Sigmoid colon (tissue), 7 donors: Measurements from ENCODE around the gene IGFBP2. TPM values are rescaled to one million over a fixed set of nuclear protein-coding genes. Genes with fewer than 3 reads are reported as not detected.
A peak's percentile ranks its signal among the peaks of the same experiment; 100 is the strongest.

ENCODE experiments used
- DNase-seq: peaks from one replicate; pipeline ENCODE4 v3.0.0-alpha.2; 2019
- H3K27ac ChIP-seq, 4 donors: fragments of 200-600 bp; sonication (generic); one replicate each; pipeline ENCODE4 v1.5.1; 2016 to 2019; ENCODE audit warnings: mild to moderate bottlenecking in 1 of 4
- H3K27me3 ChIP-seq, 3 donors: fragments of 200-600 bp; sonication (generic); one replicate each; pipeline ENCODE4 v1.5.1; 2019; ENCODE audit warnings: mild to moderate bottlenecking in 1 of 3
- H3K36me3 ChIP-seq, 4 donors: fragments of 200-600 bp; sonication (generic); one replicate each; pipeline ENCODE4 v1.5.1; 2016 to 2019
- H3K4me1 ChIP-seq, 4 donors: fragments of 200-600 bp; sonication (generic); one replicate each; pipeline ENCODE4 v1.5.1; 2017 to 2019
- H3K4me3 ChIP-seq, 4 donors: fragments of 200-600 bp; sonication (generic); one replicate each; pipeline ENCODE4 v1.5.1; 2017 to 2019; ENCODE audit warnings: mild to moderate bottlenecking in 2 of 4, moderate library complexity in 1 of 4
- H3K9me3 ChIP-seq, 4 donors: fragments of 200-600 bp in 3 of 4; sonication (generic) in 3 of 4; one replicate each; pipeline versions ENCODE4 v1.5.1 to v1.6.1; 2013 to 2019
- EP300 ChIP-seq, 4 donors: sonication (generic); formaldehyde crosslinking; IDR thresholded peaks; one replicate each; pipeline ENCODE4 v1.6.1; 2017; ENCODE audit warnings: antibody characterized with exemption in 4 of 4
- POLR2A ChIP-seq, 2 donors: fragments of 450-650 bp; IDR thresholded peaks; one replicate each; pipeline ENCODE4 v1.6.1; 2016; ENCODE audit warnings: antibody characterized with exemption in 2 of 2, mild to moderate bottlenecking in 2 of 2, moderate library complexity in 2 of 2
- POLR2AphosphoS5 ChIP-seq, 4 donors: sonication (generic); formaldehyde crosslinking; IDR thresholded peaks; one replicate each; pipeline ENCODE4 v1.6.1; 2017; ENCODE audit warnings: antibody characterized with exemption in 4 of 4
- WGBS, 2 donors: extraction: QIAGEN DNeasy Blood & Tissue Kit; methylation state at CpG; one replicate each; pipeline ENCODE4 v1.1.7; 2013; 5-methylcytosine and 5-hydroxymethylcytosine counted together
- intact Hi-C: fragments of 100-400 bp; cut with DNase I; formaldehyde crosslinking; loops from one replicate; pipeline ENCODE4 v1.15.1; 2023
- polyA plus RNA-seq, 3 donors: library from polyadenylated mRNA; stranded (reverse); fragments of 200-250 nt; gene quantifications; one replicate each; pipeline ENCODE4 v1.2.3, GENCODE V29; 2013
- total RNA-seq, 4 donors: library from RNA; depleted of rRNA; stranded (reverse); fragments of >200 nt; gene quantifications; one replicate each; pipeline ENCODE4 v1.1.0, GENCODE V29; 2016
- TF ChIP-seq, protein P1 (sequence below), 4 experiments: fragments of 450-650 bp in 3 of 4; fragments of 200-600 bp in 1 of 4; IDR thresholded peaks; one replicate each; pipeline ENCODE4 v1.5.1; 2016 to 2019; ENCODE audit warnings: antibody characterized with exemption in 4 of 4, mild to moderate bottlenecking in 3 of 4, moderate library complexity in 2 of 4
- donor health status: healthy with polysubstance abuse.
- donor health status: Bipolar disorder and iron deficiency.
- donor health status: healthy.

Gene IGFBP2
- total and polyA plus RNA-seq, 7 donors = 6.3 to 45.7 (median 30.8) TPM

GRCh38 chr2:216698895-216699294 lies 65.7 kb downstream of the IGFBP2 start:
- Histone ChIP-seq H3K9me3 (no peaks in the 10 kb centered on the region), H3K36me3 (no peaks in the 10 kb centered on the region), H3K27me3 (no peaks in the 10 kb centered on the region), H3K4me3 (no peak overlapping the region), H3K4me1 (peaks cover 0 to 75% (median 71%) of the 10 kb centered on the region in 4 donors), H3K27ac (peak overlapping the region; percentile 85 to 93 (median 92))
- DNase-seq = peak; percentile 63
- WGBS, 2 donors = 15 to 16% methylated on average over 5 of the region's 5 CpGs
- TF ChIP-seq EP300 (IDR thresholded peaks at IDR 0.05) (no peak), POLR2A (IDR thresholded peaks at IDR 0.05) (no peak), POLR2AphosphoS5 (IDR thresholded peaks at IDR 0.05) (peak in 3 of 4 donors; percentile 11 to 52 (median 18))
- TF ChIP-seq, protein P1, sequence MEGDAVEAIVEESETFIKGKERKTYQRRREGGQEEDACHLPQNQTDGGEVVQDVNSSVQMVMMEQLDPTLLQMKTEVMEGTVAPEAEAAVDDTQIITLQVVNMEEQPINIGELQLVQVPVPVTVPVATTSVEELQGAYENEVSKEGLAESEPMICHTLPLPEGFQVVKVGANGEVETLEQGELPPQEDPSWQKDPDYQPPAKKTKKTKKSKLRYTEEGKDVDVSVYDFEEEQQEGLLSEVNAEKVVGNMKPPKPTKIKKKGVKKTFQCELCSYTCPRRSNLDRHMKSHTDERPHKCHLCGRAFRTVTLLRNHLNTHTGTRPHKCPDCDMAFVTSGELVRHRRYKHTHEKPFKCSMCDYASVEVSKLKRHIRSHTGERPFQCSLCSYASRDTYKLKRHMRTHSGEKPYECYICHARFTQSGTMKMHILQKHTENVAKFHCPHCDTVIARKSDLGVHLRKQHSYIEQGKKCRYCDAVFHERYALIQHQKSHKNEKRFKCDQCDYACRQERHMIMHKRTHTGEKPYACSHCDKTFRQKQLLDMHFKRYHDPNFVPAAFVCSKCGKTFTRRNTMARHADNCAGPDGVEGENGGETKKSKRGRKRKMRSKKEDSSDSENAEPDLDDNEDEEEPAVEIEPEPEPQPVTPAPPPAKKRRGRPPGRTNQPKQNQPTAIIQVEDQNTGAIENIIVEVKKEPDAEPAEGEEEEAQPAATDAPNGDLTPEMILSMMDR (IDR thresholded peaks at IDR 0.05) = peak; percentile 46 to 63 (median 53)
- intact Hi-C loops = loop anchor here (2.0 to 10.0 kb wide), 6 partner anchors 128 to 1058 kb away; no protein-coding TSS in a partner anchor

GRCh38 chr2:216700088-216700567 lies 66.9 kb downstream of the IGFBP2 start:
- no peaks in the 10 kb centered on the region for H3K36me3 ChIP-seq
- DNase-seq = peak; percentile 70
- no peaks in the 10 kb centered on the region for H3K9me3 ChIP-seq
- WGBS, 2 donors = 20 to 52% methylated on average over 7 of the region's 7 CpGs
- TF ChIP-seq EP300 (IDR thresholded peaks at IDR 0.05) (peak in 2 of 4 donors; percentile 7 to 24), POLR2AphosphoS5 (IDR thresholded peaks at IDR 0.05) (peak; percentile 44 to 75 (median 52)), POLR2A (IDR thresholded peaks at IDR 0.05) (no peak)
- TF ChIP-seq, protein P1 (IDR thresholded peaks at IDR 0.05) = no peak
- H3K4me1 ChIP-seq = peaks cover 0 to 75% (median 65%) of the 10 kb centered on the region in 4 donors
- intact Hi-C loops = loop anchor here (2.0 to 5.0 kb wide), 3 partner anchors 37 to 365 kb away; no protein-coding TSS in a partner anchor
- H3K27ac ChIP-seq = peak overlapping the region; percentile 62 to 93 (median 88)
- H3K27me3 ChIP-seq = no peaks in the 10 kb centered on the region
- H3K4me3 ChIP-seq = no peak overlapping the region

DNA sequence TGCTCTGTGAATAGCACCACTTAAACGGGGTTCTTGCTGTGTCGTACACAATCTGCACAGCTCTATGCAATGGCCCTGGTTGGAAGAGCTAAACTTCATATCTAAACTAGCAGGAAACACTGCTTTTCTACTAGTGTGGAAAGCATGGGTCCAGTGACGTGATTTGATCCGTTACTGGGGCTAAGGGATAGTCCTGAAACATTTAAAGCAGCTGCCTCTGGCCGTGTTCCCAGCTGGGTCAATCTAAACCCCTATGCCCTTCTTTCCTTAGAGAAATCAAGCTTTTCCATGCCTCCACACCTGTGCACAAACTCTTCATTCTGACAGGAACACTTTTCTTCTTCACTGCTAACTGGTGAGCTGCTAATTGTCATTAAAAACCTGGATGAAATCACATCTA lies 67.6 kb downstream of the IGFBP2 start:
- Histone ChIP-seq H3K4me3 (no peak overlapping the region), H3K4me1 (peaks cover 0 to 72% (median 60%) of the 10 kb centered on the region in 4 donors), H3K36me3 (no peaks in the 10 kb centered on the region), H3K27ac (peak overlapping the region; percentile 62 to 93 (median 88)), H3K9me3 (no peaks in the 10 kb centered on the region), H3K27me3 (no peaks in the 10 kb centered on the region)
- intact Hi-C loops = loop anchor here (2.0 to 5.0 kb wide), 3 partner anchors 37 to 364 kb away; no protein-coding TSS in a partner anchor
- DNase-seq = peak; percentile 64
- no peak for TF ChIP-seq POLR2AphosphoS5 (IDR thresholded peaks at IDR 0.05)
- no peak for TF ChIP-seq POLR2A (IDR thresholded peaks at IDR 0.05)
- no peak for TF ChIP-seq EP300 (IDR thresholded peaks at IDR 0.05)
- TF ChIP-seq, protein P1 (IDR thresholded peaks at IDR 0.05) = no peak
- 25 to 54% methylated on average over 5 of the region's 5 CpGs for WGBS, 2 donors

DNA sequence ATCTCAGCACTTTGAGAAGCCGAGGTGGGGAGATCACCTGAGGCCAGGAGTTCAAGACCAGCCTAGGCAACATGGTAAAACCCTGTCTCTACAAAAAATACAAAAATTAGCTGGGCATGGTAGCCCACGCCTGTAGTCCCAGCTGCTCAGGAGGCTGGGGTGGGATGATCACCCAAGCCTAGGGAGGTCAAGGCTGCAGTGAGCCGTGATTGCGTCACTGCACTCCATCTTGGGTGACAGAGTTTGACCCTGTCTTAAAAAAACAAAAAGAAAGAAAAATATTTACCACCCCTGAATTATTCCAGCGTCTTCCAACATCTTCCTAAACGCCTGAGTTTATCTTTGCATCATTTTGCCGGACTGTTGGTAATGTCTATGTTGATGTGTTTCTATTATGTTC lies 68.3 kb downstream of the IGFBP2 start:
- peaks cover 0 to 65% (median 52%) of the 10 kb centered on the region in 4 donors for H3K4me1 ChIP-seq
- intact Hi-C loops = loop anchor here (2.0 to 5.0 kb wide), 3 partner anchors 36 to 363 kb away; no protein-coding TSS in a partner anchor

More for the DNA sequence above, 68.3 kb downstream of the IGFBP2 start:
- peak overlapping the region in 3 of 4 donors; percentile 85 to 93 (median 91) for H3K27ac ChIP-seq
- no peak for DNase-seq
- WGBS, 2 donors = 72 to 84% methylated on average over 7 of the region's 7 CpGs
- H3K27me3 ChIP-seq = no peaks in the 10 kb centered on the region
- H3K4me3 ChIP-seq = no peak overlapping the region
- TF ChIP-seq POLR2AphosphoS5 (IDR thresholded peaks at IDR 0.05) (no peak), POLR2A (IDR thresholded peaks at IDR 0.05) (no peak), EP300 (IDR thresholded peaks at IDR 0.05) (no peak)
- TF ChIP-seq, protein P1 (IDR thresholded peaks at IDR 0.05) = no peak
- no peaks in the 10 kb centered on the region for H3K36me3 ChIP-seq
- H3K9me3 ChIP-seq = no peaks in the 10 kb centered on the region
